CD4-positive, alpha-beta T cell treated with Interleukin-21 for 1 hour (primary cell): Measurements from ENCODE around the gene PASD1.
"Not testable (repeated sequence)": the region's sequence is repeated elsewhere in the genome, so short reads cannot be mapped to it uniquely, and the experiment has no call there.

Source experiments
- DNase-seq: peaks from one replicate; pipeline ENCODE4 v3.0.0-alpha.2; 2020

Gene PASD1

DNA sequence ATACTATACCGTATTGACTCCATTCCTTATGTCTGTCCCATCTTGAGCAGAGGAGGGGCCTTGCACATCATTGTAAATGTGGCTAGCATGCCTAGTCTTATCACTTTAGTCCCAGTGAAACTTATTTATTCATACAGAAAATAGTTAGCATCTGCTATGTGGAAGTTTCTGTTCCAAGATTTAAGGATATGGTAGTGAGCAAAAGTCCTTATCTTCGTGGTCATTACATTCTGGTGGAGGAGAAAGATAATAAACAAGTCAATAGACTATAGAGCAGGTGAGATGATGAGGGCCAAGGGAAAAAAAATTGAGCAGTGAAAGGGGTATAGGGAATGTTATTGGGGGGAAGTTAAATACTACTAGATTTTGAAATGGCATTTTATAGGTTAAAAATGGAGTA lies 68.3 kb downstream of the PASD1 start:
- no peak for DNase-seq

- DNase-seq: no peak
Measured at GRCh38 chrX:151633157-151633556, 69.7 kb downstream of the PASD1 start.

- DNase-seq: no peak
Measured at GRCh38 chrX:151634937-151635336, 71.5 kb downstream of the PASD1 start.

DNA sequence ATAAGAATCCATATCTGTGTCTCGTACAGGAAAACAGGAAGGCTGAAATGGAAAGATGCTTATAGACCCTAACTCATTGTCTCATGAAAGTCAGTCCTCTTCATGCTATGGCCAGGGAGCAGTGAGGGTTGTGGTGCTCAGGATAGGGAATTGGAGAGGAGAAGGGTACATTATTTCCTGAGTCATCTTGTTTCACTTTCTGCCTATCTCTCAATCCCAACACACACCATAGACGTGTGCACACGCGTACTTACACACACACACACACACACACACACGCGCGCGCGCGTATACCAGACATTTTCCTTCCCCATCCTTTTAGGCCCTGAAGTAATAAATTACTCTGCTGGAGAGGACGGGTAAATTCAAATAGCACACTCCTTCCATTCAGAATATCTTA lies 78.1 kb downstream of the PASD1 start:
- DNase-seq: no peak

DNA sequence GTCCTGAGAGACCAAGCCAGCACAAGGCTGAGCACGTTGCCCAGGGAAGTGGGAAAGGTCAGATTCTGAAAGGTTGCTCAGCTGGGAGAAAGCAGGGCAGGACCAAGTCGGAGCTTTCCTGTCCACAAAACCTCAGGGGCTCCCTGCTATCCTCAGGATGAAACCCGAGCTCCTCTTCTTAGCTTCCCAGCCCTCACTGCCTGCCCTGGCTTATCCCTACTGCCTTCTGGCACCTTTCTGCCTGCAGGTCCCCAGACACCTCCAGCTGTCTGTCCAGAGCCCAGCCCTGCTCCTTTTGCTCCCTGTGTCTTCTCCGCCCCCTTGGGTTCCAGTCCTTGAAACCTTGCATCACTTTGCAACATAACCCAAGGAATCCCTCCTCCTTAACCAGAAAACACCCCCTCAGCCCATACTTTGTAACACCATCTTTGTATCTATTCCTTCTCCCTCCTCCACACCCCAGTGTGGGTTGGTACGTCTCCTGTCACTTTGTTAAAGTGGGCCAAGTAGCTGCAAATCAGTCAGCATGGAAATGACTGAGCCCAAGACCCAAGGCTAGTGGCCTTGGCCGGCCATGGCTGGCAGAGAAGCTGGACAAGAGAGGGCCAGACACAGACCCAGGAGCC lies 111.8 kb downstream of the PASD1 start:
- DNase-seq: no peak

GRCh38 chrX:151676196-151676595 lies 112.7 kb downstream of the PASD1 start:
- no peak for DNase-seq

DNA sequence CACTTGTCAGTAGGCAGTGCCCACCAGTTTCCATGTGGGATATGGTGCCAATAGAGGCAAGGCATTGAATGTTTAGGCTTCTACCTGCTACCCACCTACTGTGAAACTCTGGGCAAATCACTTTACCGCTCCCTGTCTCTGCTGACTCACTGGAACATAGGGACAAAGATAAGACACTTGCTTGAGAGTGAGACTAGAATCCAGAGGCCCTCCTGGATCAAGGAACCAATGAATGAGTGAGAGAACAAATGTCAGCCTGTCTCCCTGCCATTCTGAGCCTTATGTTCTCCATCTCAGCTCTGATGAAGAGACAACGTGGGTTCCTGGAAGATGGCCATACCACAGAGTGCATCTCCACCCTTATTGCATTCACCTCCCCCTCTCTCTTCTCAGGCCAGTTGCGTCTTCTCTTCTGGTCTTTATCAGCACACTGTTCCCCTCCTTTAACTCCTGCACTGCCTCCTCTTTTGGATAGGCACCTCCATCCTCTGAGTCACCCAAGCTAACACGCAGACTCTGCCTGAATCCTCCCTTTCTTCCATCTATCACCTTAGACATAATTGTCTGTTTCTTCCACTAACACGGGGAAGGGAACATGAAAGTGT lies 116.4 kb downstream of the PASD1 start:
- DNase-seq: no peak

DNA sequence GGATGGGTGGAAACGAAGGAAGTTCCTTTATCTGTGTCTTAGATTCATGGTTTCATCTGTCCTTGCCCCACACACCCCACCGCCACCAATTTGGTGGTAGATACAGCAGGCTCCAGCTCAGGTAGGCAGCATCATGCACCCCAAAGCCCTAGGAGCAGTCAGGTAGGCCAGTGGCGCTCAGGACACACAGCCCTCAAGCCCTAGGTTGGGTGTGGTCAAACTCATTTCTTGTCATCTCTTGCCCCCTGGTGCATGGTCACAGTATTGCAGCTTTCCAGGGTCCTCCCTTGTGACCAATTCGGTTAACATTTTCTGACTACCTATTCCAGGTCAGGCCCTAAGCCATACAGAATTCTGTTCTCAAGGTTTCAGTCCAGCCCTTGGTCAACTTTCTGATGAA lies 117.3 kb downstream of the PASD1 start:
- DNase-seq: peak; percentile 44

DNA sequence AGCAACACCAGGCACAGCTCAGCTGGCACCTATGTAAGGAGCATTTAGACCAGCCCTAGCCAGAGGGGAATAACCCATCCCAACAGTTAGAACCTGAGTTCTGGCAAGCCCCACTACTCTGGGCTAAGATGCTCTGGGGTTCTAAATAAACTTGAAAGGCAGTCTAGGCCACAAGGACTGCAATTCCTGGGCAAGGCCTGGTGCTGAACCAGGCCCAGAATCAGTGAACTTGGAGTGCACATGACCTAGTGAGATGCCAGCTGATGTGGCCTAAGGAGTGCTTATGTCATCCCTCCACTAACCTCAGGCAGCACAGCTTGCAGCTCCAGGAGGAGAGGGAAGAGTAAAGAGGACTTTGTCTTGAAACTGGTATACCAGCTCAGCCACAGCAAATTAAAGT lies 124.2 kb downstream of the PASD1 start:
- no peak for DNase-seq

- no peak for DNase-seq
Measured at GRCh38 chrX:151688695-151689094, 125.2 kb downstream of the PASD1 start.

- DNase-seq: no peak
Measured at GRCh38 chrX:151692825-151693224, 129.3 kb downstream of the PASD1 start.

DNA sequence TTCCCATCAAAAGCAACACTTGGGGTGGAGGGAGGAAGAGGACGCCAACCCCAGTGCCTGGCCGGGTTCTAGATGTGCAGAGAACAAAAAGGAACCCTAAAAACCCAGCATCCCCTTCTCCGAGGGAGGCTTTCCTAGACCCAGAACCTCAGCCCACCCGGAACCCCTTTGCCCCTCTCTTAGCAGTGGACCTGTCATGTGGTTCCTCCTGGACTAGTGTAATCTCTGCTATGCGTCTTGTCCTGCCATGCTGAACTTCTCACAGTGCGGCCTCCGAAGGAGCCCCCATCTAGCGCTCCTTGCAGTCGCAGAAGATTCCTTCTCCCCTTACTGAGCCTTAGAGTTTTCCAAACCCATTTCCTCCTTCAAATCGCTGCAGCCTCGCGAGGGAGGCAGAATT lies 130.6 kb downstream of the PASD1 start:
- no peak for DNase-seq

- no peak for DNase-seq
Measured at GRCh38 chrX:151694661-151695582, 131.4 kb downstream of the PASD1 start, which contains the start of gene PRRG3. Gene PRRG3, plus strand, starts transcription at chrX:151695458. Its CDS starts 3,357 bp downstream, at chrX:151698815.

DNA sequence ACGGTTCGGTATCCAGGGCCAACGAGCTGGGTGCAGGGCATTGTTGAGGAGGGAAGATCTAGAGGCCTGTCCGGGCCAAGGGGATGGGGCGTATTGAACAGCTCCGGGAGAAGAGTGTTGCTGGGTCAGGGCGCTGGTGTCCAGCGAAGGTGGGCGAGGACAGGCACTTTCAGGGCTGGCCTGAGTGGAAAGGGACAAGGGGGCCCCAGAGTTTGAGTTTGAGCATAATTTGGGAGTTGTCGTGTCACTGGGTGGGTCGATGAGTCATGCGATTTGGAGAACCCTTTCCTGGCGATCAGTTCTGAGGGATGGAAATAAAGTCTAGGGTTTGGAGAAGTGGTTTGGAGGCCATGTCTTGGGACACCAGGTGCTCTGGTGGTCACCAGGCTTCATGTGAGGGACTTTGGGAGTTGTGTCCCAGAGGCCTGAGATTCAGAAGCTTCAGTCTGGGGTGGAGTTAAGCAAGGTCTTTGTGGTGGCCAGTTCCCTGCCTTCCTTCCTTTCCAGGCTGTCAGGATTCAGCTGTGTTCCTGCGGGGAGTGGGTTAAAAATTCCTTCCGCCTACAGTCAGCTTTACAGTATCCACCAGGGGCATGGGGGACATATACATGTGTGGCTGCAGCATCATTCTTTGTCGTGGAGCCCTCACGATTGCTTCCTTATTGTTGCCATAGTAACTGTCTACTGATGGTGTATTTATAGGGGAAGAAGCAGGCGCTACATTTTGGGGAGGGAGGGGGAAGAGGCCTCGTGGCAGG lies 132.3 kb downstream of the PASD1 start:
- no peak for DNase-seq

DNA sequence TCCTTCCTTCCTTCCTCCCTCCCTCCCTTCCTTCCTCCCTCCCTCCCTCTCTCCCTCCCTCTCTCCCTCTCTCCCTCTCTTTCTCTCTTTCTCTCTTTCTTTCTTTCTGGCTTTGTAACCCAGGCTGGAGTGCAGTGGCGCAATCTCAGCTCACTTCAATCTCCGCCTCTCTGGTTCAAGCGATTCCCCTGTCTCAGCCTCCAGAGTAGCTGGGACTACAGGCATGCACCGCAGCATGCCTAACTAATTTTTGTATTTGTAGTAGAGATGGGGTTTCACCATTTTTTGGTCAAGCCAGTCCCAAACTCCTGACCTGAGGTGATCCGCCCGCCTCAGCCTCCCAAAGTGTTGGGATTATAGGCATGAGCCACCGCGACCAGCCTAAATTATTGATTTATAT lies 133.6 kb downstream of the PASD1 start:
- not testable (repeated sequence) for DNase-seq

GRCh38 chrX:151697522-151697921 lies 134.0 kb downstream of the PASD1 start:
- DNase-seq: no peak

DNA sequence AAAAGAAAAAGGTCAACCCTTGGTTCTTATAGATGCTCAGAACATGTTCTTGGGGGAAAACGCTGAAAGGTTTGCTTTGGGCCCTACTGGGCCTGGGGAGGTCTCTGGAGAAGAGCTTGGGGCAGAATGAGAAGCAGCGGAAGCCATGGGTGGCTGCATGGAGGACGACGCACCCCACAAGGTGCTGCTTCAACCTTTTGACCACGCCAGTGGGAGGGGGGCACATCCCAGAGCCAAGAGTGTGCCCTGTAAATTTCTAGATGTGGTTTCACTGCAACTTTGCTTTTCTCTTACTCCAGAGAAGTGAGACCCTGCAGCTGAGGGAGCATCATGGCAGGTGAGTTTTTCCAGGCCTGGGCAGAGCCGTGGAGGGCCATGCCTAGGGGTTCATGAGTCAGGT lies 135.0 kb downstream of the PASD1 start:
- no peak for DNase-seq

GRCh38 chrX:151699746-151700145 lies 136.3 kb downstream of the PASD1 start:
- DNase-seq: no peak

- DNase-seq: no peak
Measured at GRCh38 chrX:151700581-151700980, 137.1 kb downstream of the PASD1 start.

DNA sequence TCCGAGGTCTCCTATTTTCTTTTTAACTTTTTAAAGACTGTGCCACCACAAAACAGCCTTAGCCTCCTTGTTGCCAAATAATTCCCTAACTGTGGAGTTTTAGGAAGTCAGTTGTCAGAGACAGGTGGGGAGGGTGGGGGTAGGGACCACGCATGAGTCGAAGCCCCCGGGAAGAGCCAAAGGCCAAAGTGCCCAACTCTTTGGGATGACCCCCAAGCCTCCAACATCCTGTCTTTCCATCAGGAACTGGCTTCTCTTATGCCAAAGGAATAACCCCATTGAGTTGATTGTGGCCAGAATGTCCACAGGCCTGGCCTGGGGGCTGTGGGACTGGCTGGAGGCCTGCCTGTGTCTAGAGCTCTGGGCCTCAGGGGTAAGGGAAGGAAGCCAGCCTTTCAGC lies 137.6 kb downstream of the PASD1 start:
- DNase-seq: no peak

GRCh38 chrX:151701531-151701930 lies 138.1 kb downstream of the PASD1 start:
- no peak for DNase-seq

GRCh38 chrX:151702026-151702714 lies 138.7 kb downstream of the PASD1 start:
- no peak for DNase-seq
